Islet precursor cell (in vitro differentiated cells): ENCODE results near the gene BBS9.

ENCODE experiments used
- DNase-seq: peaks from one replicate; pipeline ENCODE4 v3.0.0-alpha.2; 2018

The BBS9 gene

DNA sequence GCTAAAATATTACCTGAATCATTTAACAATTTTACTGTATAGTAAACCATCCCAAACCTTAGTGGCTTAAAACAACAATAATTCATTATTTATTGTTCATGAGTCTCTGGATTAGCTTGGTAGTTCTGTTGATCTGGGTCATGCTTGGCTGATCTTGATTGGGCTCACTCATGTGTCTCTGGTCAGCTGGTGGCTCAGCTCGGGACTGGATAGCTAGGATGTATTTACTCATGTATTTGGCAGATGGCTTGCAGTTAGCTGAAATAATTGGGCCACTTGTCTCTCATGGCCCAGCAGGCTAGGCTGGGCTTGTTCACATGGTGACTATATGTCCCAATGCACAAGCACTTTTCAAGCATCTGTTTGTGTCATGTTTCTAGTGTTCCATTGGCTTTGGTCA is 262.8 kb downstream of the BBS9 start:
- no peak for DNase-seq

DNA sequence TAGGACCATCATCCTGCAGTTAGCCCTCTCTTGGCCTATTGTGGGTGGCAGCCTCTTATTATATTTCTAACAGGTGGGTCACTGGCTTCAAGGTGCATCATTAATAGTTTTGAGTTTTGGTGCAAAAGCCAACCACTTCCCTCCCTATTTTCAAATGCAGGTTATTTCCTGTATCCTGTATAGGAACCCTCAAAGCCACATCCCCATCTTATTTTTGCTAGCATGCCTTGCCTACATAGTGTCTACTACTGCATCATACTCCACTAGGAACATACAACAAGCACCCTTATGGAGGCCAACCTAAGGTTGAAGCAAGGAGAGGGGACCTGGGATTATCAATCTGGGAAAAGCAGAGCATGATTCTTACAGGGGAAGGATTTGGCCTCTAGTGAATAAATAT is 264.4 kb downstream of the BBS9 start:
- no peak for DNase-seq

GRCh38 chr7:33395340-33395739 is 266.0 kb downstream of the BBS9 start:
- no peak for DNase-seq

DNA sequence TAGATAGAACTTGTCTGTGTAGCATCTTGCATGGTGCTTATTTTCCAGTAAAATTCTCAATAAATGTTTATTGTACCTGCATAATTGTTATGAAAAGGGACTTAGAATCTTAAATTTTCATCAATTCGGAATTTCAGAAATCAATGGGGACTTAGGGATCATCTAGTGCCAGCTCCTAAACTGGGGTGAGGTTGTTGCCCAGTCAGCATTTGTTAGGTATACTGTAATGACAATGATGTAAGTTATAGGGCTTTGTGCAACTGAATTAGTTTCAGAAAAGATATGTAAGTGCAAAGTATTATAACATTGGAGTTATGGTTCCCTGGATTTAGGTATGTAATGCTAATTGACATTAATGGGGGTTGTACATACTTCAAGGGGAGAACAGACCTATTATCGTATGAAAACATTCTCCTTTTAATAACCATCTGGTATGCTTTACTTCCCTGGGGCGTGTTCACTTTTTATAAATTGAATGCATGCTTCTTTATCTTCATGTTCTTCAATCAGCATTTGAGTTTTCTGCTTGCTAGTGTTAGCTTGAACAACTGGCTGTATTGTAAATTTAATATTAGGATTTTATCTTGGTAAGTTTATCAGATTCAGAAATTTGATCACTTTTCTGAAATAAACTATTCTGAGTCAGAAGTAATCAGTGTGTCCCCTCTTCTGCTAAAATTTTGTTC is 270.3 kb downstream of the BBS9 start:
- no peak for DNase-seq

- DNase-seq: no peak
Measured at GRCh38 chr7:33400214-33400538, 270.8 kb downstream of the BBS9 start.

DNA sequence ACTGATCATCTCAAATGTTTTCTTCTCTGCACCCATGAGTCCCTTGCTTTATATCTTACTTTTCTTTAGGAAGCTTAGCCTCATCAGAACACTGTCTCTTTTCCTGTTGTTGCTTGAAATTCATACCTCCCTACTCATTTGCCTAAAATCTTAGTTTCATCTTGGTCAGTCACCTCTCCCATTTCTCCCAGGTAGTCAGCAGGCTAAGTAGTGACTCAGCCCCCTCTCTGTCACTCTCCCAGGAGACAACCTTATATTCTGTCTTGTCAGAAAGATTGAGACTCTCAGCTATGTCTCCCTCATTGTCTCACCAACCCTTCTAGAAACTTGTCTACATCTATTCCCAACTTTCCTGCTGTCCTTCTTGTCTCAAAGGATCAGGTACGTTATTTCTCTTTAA is 280.9 kb downstream of the BBS9 start:
- no peak for DNase-seq

GRCh38 chr7:33411020-33411419 is 281.7 kb downstream of the BBS9 start:
- DNase-seq: no peak

DNA sequence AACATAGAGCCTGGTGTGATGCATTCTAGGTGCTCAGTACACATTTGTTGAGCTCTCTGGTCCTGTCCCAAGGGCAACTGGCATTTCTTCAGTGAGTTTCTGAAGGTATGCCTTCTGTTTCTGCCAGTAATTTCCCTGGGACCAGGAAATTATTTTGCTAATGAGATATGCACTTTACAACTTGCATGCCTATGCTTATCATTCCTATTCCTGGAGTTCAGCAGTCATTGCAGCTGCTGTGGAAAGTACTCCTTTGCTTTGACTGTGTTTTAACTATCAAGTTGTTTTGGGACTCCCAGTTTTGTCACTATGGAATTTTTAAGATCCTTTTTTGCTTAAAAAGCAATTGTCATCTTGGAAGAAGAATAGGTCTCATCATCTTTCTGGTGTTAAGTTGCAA is 283.0 kb downstream of the BBS9 start:
- DNase-seq: no peak

DNA sequence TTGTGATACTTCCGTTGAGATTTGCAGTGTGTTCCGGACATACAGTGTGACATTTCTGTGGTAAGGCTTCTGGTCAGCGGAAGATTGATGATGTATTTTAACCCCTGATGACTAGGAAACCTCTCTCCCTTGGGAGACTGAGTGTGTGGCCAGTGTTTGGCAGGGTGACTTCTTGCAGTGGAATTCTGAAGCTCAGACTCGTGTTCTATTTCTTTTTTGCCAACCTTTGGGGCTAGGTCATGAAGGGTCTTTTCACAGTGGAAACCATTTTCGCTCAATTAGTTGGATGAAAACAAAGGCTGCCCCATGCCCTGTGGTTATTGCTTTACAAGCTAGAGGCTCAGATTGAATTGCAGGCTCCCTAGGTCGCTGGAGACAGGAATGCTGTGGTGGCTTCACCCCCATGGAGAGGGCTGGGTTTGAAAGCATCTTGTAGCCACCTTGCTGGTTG is 288.9 kb downstream of the BBS9 start:
- DNase-seq: peak; percentile 66

GRCh38 chr7:33420311-33420940 is 291.1 kb downstream of the BBS9 start:
- DNase-seq: no peak

- no peak for DNase-seq
Measured at GRCh38 chr7:33421429-33421828, 292.1 kb downstream of the BBS9 start.

DNA sequence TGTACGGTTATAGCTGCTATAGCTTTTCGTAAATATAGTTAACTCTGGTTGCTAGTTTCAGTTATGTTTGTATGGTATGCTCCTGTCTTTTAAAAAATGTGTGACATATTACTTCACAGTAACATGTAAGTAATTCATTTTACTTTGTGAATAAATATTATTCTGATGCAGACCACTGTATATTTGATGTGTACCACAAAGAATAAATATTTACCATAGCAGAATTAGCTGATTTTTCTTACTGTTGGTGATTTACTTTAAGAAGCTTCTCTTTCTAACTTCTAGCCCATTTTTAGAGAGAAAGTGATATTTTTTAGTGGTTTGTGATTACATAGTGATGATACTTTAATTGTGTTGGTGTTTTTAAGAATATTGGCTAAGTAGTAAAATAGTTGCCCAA is 292.8 kb downstream of the BBS9 start:
- DNase-seq: no peak

DNA sequence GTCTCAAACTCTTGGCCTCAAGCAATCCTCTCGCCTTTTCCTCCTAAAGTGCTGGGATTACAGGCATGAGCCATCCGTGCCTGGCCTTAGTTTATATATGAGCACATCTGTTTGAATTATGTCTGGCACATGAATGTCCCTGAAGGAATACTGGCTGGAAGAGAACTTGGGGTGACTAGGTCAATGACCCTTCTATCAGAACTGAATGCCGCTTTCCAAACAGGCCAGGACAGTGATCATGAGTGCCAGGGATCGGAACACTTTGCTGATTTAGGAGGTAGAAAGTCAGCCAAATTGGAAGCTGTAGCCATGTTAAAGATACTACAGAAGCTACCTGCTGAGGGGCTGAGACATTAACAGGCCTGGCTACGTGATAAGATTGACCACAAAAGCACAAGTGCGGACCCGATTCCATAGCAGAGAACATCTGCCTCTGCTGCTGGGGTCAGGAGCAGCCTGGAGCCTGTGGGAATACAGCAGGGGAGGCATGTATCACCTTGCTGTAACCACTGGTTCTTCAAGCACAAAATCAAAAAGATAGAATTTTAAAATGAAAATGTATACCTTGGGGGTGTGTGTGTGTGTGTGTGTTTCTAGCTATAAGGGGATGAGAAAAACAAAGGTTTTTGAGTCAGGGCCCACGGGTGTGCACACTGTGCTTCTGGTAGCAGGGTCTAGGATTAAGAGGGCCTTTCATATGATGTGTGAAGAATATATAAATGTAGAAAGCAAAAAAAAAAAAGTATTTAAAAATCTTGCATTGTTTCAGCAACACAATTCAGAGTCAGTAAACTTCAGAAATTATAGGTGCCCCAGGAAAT is 293.7 kb downstream of the BBS9 start:
- no peak for DNase-seq

- no peak for DNase-seq
Measured at GRCh38 chr7:33423646-33424020, 294.3 kb downstream of the BBS9 start.

- peak; percentile 78 for DNase-seq
Measured at GRCh38 chr7:33425395-33425794, 296.0 kb downstream of the BBS9 start.

DNA sequence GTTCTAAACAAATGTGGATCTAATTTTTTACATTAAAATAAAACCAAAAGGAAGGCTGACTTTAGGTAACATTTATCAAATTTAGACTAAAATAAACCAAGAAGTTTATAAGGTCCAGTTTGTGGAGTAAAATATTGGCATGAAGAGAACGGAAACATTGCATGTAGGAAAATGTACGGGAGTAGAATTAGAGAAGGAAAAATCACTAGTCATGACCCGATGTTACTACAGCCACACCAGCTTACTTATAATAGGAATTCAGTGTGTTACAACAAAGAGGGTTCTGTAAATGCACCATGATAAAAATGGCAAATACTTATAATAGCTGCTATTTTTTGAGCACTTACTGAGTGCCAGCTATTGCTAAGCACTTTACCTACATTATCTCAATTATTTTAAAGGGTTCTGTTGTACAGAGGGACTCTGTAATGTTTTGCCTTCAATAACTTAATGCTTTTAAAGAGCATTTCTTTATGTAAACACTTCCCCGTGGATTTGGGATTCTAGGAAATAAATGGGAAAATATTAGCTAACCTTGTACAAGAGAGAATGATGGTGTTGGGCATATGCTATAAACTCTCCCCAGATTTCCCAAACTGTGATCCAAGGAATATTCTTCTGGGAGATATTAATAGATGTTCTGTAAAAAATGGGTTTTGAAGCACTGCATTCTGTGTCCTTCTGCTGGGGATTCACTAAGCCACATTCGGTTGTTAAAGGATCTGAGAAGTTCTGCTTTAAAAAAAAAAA is 296.7 kb downstream of the BBS9 start:
- DNase-seq: no peak

- DNase-seq: no peak
Measured at GRCh38 chr7:33428415-33428814, 299.1 kb downstream of the BBS9 start.

DNA sequence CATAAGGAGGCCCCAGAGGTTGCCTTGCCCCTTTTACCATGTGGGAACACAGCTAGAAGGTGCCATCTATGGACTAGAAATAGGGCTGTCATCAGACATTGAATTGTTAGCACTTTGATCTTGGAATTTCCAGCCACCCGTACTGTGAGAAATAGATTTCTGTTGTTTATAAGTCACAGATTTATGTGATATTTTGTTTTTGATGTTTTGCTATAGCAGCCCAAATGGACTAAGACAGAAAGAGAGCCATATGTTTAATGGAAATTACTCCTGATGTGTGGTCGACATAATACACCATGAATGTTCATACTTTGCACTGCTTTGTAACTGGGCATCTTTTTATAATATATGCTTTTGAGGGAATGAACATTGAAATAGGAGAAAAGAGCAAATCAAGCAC is 302.2 kb downstream of the BBS9 start:
- DNase-seq: no peak

DNA sequence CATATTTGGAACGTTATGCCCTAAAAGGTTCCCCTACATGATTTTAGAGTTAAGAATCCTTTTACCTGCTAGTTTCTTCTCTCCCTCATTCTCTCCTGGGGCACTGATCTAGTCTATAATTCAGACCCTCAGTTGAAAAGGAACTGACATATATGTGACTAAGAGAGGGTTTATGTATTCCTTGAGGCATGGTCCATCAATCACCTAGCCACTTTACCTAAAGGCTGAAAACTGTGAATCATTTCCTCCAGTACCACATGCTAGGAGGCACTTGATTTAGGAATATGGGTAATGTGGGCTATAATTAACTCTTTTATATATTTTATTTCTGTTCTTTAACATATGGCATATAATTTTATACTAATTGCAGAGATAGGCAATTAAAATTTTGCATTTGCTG is 303.5 kb downstream of the BBS9 start:
- no peak for DNase-seq

DNA sequence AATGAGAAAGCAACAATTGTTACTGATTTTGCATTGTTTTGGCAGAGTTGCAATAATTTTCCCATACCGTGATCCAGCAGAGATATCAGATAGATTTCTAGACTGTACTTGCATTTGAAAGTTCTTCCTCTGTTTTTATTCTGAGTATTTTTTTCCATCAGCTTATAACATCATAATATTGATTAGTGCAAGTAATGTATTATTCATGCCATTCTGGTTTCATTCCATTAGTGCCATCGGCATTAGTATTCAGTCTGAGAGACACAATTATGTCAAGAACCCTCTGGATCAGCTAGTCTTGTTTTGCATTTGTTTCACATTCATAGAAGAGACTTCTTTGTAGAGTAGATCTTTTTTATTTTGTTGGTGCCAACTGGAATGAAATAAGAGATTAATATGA is 304.0 kb downstream of the BBS9 start:
- no peak for DNase-seq

DNA sequence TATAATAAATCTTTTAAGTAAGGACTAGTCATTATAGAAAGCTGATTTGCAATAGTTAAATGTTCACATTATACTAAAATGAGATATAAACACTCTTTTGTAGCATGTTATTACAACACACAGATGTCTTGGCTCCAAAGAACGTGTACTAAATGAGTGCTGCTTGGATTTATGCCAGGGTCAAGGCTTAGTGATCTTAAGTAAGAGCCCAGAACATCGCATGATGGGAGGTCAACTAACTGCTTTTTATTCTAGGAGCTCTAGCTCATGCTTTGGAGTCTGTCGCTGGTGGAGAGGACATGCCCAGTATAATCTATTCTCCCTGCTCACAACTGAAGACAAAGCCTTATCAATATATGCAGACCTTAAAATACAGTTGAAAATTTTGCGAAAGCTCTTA is 315.1 kb downstream of the BBS9 start:
- no peak for DNase-seq

GRCh38 chr7:33446551-33446950 is 317.2 kb downstream of the BBS9 start:
- no peak for DNase-seq

GRCh38 chr7:33448035-33448434 is 318.7 kb downstream of the BBS9 start:
- DNase-seq: no peak

DNA sequence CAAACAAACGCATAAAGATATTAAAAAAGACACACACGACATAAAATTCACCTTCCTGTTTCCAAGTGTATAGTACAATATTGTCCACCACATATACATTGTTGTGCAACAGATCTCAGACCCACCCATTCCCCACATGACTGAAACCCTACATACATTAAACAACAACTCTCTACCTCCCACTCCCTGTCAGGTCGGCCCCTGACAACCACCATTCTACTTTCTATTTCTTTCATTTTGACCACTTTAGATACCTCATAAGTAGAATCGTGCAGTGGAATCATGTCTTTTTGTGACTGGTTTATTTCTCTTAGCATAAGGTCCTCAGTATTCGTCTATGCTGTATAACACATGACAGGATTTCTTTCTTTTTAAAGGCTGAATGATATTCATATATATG is 320.5 kb downstream of the BBS9 start:
- no peak for DNase-seq
